HEK293 (cell line): ENCODE measurements around the gene SYNE3.

ENCODE experiments used
- CTCF ChIA-PET: fragments of 350-600 bp; formaldehyde crosslinking; extraction: SDS; loops from one replicate; lab custom pipeline; 2021; ENCODE audit warnings: antibody characterized with exemption; lab: Yijun Ruan, JAX
- POLR2A ChIA-PET: fragments of 300-600 bp; formaldehyde crosslinking; extraction: SDS; loops from one replicate; lab custom pipeline; 2020; ENCODE audit warnings: antibody characterized with exemption, inconsistent platforms; lab: Yijun Ruan, JAX
- H3K27ac ChIP-seq: fragments of 200-500 bp; sonication (Bioruptor generic); 2 replicates; pipeline ENCODE4 v1.5.1; 2014; ENCODE audit warnings: low read depth, low read length, control low read depth, inconsistent platforms; ENCODE audit errors: extremely low read depth
- H3K36me3 ChIP-seq, 2 experiments: fragments of 200-500 bp in 1 of 2; sonication (Bioruptor generic) in 1 of 2; 1 replicate in 1 of 2; 2 replicates in 1 of 2; pipeline ENCODE4 v1.5.1; 2014 to 2017; ENCODE audit warnings: inconsistent platforms in 2 of 2, low read length in 2 of 2; ENCODE audit not compliant: control insufficient read depth in 2 of 2, insufficient read depth in 1 of 2
- H3K4me1 ChIP-seq: fragments of 200-500 bp; sonication (Bioruptor generic); 2 replicates; pipeline ENCODE4 v1.5.1; 2014; ENCODE audit warnings: mild to moderate bottlenecking, low read length, inconsistent platforms; ENCODE audit not compliant: control insufficient read depth, insufficient read depth
- H3K4me3 ChIP-seq: 2 replicates; pipeline ENCODE4 v1.5.1; 2011; ENCODE audit warnings: low read depth, mild to moderate bottlenecking, control low read depth, low read length, moderate library complexity
- H3K9me3 ChIP-seq: fragments of 200-500 bp; sonication (Bioruptor generic); 2 replicates; pipeline ENCODE4 v1.5.1; 2014; ENCODE audit warnings: low read depth, low read length, inconsistent platforms; ENCODE audit not compliant: control insufficient read depth, insufficient read depth
- EGR2 ChIP-seq: fragments of 450-650 bp; formaldehyde crosslinking; IDR thresholded peaks from 2 replicates; pipeline ENCODE4 v1.5.1; 2016; ENCODE audit warnings: low read depth, missing biosample characterization, missing genetic modification characterization
- GLI2 ChIP-seq: fragments of 450-650 bp; formaldehyde crosslinking; IDR thresholded peaks from 2 replicates; pipeline ENCODE4; 2017; ENCODE audit warnings: missing biosample characterization, missing genetic modification characterization, low read depth, borderline replicate concordance
- HOXD13 ChIP-seq: sonication (generic); formaldehyde crosslinking; IDR thresholded peaks from 2 replicates; pipeline ENCODE4 v1.8.0; 2022; ENCODE audit warnings: missing genetic modification reagents, borderline replicate concordance
- MZF1 ChIP-seq: fragments of 450-650 bp; formaldehyde crosslinking; IDR thresholded peaks from 2 replicates; pipeline ENCODE4 v1.5.1; 2017; ENCODE audit warnings: missing biosample characterization, missing genetic modification characterization, borderline replicate concordance
- SP3 ChIP-seq: fragments of 450-650 bp; formaldehyde crosslinking; IDR thresholded peaks from 2 replicates; pipeline ENCODE4 v1.5.1; 2016; ENCODE audit warnings: missing biosample characterization, missing genetic modification characterization
- YY2 ChIP-seq: fragments of 450-650 bp; formaldehyde crosslinking; IDR thresholded peaks from 2 replicates; pipeline ENCODE4 v1.5.1; 2016; ENCODE audit warnings: missing biosample characterization, missing genetic modification characterization
- ZBTB1 ChIP-seq: fragments of 450-650 bp; formaldehyde crosslinking; IDR thresholded peaks from 2 replicates; pipeline ENCODE4 v1.5.1; 2016; ENCODE audit warnings: missing biosample characterization, missing genetic modification characterization
- ZFP37 ChIP-seq: fragments of 450-650 bp; formaldehyde crosslinking; IDR thresholded peaks from 2 replicates; pipeline ENCODE4 v1.5.1; 2016; ENCODE audit warnings: missing biosample characterization, missing genetic modification characterization
- ZNF114 ChIP-seq: fragments of 450-650 bp; formaldehyde crosslinking; IDR thresholded peaks from 2 replicates; pipeline ENCODE4 v1.5.0; 2017; ENCODE audit warnings: missing biosample characterization, missing genetic modification characterization
- ZNF24 ChIP-seq: fragments of 450-650 bp; formaldehyde crosslinking; IDR thresholded peaks from 2 replicates; pipeline ENCODE4 v1.5.1; 2016; ENCODE audit warnings: missing biosample characterization, missing genetic modification characterization
- ZNF423 ChIP-seq: fragments of 450-650 bp; formaldehyde crosslinking; IDR thresholded peaks from 2 replicates; pipeline ENCODE4 v1.5.1; 2016; ENCODE audit warnings: missing biosample characterization, missing genetic modification characterization
- ZNF555 ChIP-seq: fragments of 450-650 bp; formaldehyde crosslinking; conservative IDR thresholded peaks from 2 replicates; pipeline ENCODE4 v1.5.1; 2017; ENCODE audit warnings: missing biosample characterization, mild to moderate bottlenecking, missing genetic modification characterization, inconsistent platforms
- ZNF561 ChIP-seq: fragments of 450-650 bp; IDR thresholded peaks from 2 replicates; pipeline ENCODE4 v1.5.1; 2018; ENCODE audit warnings: missing biosample characterization, missing genetic modification characterization, borderline replicate concordance
- ZNF664 ChIP-seq: fragments of 450-650 bp; formaldehyde crosslinking; IDR thresholded peaks from 2 replicates; pipeline ENCODE4 v1.5.1; 2016; ENCODE audit warnings: missing biosample characterization, missing genetic modification characterization
- ZNF670 ChIP-seq: fragments of 450-650 bp; formaldehyde crosslinking; IDR thresholded peaks from 2 replicates; pipeline ENCODE4 v1.5.1; 2016; ENCODE audit warnings: missing biosample characterization, missing genetic modification characterization, low read depth
- ZNF768 ChIP-seq: fragments of 450-650 bp; formaldehyde crosslinking; IDR thresholded peaks from 2 replicates; pipeline ENCODE4 v1.5.1; 2018; ENCODE audit warnings: missing biosample characterization, mild to moderate bottlenecking, missing genetic modification characterization
- ZNF776 ChIP-seq: fragments of 450-650 bp; formaldehyde crosslinking; IDR thresholded peaks from 2 replicates; pipeline ENCODE4 v1.5.0; 2017; ENCODE audit warnings: missing biosample characterization, missing genetic modification characterization, borderline replicate concordance
- ZNF785 ChIP-seq: fragments of 450-650 bp; formaldehyde crosslinking; IDR thresholded peaks from 2 replicates; pipeline ENCODE4 v1.5.1; 2016; ENCODE audit warnings: missing biosample characterization, missing genetic modification characterization
- ZNF830 ChIP-seq: fragments of 450-650 bp; IDR thresholded peaks from 2 replicates; pipeline ENCODE4 v1.5.0; 2018; ENCODE audit warnings: missing biosample characterization, missing genetic modification characterization, low read depth, mild to moderate bottlenecking, moderate library complexity
- ZSCAN16 ChIP-seq: fragments of 450-650 bp; formaldehyde crosslinking; IDR thresholded peaks from 2 replicates; pipeline ENCODE4 v1.5.1; 2016; ENCODE audit warnings: missing biosample characterization, missing genetic modification characterization
- TF ChIP-seq, protein P1 (sequence below): fragments of 450-650 bp; formaldehyde crosslinking; IDR thresholded peaks from 2 replicates; pipeline ENCODE4 v1.5.1; 2016; ENCODE audit warnings: missing biosample characterization, missing genetic modification characterization
- TF ChIP-seq, protein P2 (sequence below): fragments of 450-650 bp; formaldehyde crosslinking; IDR thresholded peaks from 2 replicates; pipeline ENCODE4 v1.5.1; 2016; ENCODE audit warnings: missing biosample characterization, missing genetic modification characterization
- TF ChIP-seq, protein P3 (sequence below): fragments of 450-650 bp; formaldehyde crosslinking; conservative IDR thresholded peaks from 2 replicates; pipeline ENCODE4 v1.5.1; 2016; ENCODE audit warnings: low read depth, missing biosample characterization, missing genetic modification characterization
- TF ChIP-seq, protein P4 (sequence below): fragments of 450-650 bp; formaldehyde crosslinking; optimal IDR thresholded peaks from 2 replicates; pipeline ENCODE3; 2016; ENCODE audit warnings: missing biosample characterization, mild to moderate bottlenecking, missing genetic modification characterization

SYNE3 gene

DNA sequence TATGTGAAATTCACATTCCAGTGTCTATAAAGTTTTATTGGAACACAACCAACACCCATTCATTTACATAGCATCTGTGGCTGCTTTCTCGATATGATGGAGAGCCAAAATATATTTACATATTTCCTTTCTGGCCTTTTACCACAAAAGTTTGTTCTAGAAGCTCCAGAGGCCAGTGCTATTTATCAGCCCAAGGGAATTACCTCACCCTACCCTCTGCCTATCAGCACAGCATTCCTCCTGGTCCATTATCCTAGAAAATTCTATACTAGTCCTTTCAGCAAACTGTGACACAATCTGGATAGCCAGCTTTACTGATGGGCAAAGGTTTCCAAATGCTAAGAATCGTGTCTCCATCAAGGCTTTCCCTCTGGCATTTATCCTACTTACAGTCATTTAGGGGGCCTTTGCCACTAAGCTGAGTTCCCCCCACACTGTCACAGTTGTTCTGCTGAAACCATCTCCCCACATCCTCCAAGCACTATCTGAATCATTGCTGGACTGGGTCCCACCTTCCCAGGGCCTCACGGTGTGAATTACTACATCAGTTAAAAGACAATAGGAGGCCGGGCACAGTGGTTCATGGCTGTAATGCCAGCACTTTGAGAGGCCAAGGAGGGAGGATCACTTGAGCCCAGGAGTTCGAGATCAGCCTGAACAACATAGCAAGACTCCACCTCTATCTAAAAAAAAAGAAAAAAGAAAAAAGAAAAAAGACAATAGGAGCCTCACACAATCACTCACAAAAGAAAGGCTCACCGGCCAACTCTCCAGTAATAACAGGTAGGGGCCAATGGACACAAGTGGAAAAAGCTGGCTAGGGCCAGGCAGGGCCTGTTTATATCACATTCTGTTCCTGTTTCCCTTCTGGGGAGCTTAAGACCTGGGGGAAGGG, 12.1 kb downstream of the SYNE3 start:
- no peak for TF ChIP-seq ZBTB1 (tag by site-specific recombination)
- TF ChIP-seq, protein P1, sequence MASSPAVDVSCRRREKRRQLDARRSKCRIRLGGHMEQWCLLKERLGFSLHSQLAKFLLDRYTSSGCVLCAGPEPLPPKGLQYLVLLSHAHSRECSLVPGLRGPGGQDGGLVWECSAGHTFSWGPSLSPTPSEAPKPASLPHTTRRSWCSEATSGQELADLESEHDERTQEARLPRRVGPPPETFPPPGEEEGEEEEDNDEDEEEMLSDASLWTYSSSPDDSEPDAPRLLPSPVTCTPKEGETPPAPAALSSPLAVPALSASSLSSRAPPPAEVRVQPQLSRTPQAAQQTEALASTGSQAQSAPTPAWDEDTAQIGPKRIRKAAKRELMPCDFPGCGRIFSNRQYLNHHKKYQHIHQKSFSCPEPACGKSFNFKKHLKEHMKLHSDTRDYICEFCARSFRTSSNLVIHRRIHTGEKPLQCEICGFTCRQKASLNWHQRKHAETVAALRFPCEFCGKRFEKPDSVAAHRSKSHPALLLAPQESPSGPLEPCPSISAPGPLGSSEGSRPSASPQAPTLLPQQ (tag by site-specific recombination): peak; percentile 55; the same call in 1 of the 2 replicates
- no peak for TF ChIP-seq ZNF24 (tag by site-specific recombination)
- TF ChIP-seq MZF1 (tag by site-specific recombination): no peak
- TF ChIP-seq SP3 (tag by site-specific recombination): no peak
- TF ChIP-seq ZNF776 (tag by site-specific recombination): no peak
- Histone ChIP-seq H3K9me3 (no peaks in the 10 kb centered on the region), H3K4me3 (no peak overlapping the region), H3K36me3 (no peaks in the 10 kb centered on the region), H3K27ac (no peak overlapping the region), H3K4me1 (no peaks in the 10 kb centered on the region)
- POLR2A ChIA-PET: no interaction called here
- CTCF ChIA-PET: interaction anchor here (0.7 to 0.9 kb wide), 2 partner anchors 9 to 23 kb away, joined by 3 read pairs; no protein-coding TSS in a partner anchor

DNA sequence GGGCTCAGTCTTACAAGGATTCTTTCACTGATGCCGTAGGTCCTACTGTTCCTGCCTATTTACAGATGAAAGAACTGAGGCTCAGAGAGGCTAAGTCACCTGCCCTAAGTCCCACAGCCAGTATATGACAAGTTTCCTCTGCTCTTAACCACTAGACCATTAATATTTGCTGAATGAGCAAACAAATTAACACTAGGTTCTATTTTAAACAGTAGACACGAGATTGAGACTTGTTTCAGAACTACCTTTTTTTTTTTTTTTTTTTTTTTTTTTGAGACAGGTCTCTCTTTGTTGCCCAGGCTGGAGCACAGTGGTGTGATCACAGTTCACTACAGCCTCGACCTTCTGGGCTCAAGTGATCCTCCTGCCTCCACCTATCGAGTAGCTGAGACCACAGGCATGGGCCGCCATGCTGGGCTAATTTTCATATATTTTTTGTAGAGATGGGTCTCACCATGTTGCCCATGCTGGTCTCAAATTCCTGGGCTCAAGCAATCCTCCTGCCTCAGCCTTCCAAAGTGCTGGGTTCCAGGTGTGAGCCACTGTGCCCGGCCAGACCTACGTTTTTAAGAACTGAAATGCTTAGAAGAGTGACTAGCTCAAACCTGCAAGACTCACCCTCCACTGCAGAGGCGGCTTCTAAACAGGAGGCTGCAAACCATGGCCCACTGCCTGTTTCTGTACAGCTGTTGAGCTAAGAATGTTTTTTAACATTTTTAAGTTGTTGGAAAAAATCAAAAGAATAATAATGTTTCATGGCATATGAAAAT, 12.9 kb downstream of the SYNE3 start:
- CTCF ChIA-PET: interaction anchor here (0.7 kb wide), 1 partner anchor 8 kb away, joined by 3 read pairs; no protein-coding TSS in a partner anchor
- Histone ChIP-seq H3K4me3 (no peak overlapping the region), H3K4me1 (no peaks in the 10 kb centered on the region)

DNA sequence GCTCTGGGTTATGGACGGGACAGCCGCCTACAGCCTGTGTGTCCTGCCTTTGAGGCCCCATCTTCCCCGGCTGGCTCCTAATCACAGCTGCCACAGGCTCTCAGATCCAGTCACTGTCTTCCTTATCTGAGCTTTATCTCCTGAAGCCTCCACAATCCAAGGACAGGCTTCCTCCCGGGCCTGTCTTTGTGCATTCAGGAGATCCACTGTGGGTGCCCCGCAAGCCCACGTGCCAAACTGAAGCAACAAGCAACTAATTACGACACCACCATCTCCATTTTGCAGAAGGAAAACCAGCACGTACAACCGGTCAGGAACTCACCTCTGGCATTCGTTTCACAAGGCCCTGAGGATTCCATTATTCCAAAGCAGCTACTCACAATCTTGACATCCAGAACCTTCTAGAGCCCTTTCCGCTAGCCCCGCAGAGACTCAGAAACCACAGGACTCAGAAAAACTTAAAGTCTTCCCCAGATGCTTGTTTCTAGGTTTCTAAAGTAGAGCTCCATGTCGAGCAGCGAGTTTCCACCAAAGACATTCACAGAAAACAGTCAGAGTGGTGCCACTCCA, 14.0 kb downstream of the SYNE3 start:
- Histone ChIP-seq H3K9me3 (no peaks in the 10 kb centered on the region), H3K4me3 (no peak overlapping the region), H3K27ac (no peak overlapping the region), H3K4me1 (no peaks in the 10 kb centered on the region), H3K36me3 (no peaks in the 10 kb centered on the region)
- ChIA-PET CTCF (no interaction called here), POLR2A (no interaction called here)
- TF ChIP-seq ZNF555 (tag by site-specific recombination) (no peak), ZNF670 (tag by site-specific recombination) (no peak), EGR2 (tag by site-specific recombination) (no peak), ZNF114 (tag by site-specific recombination) (no peak), ZSCAN16 (tag by site-specific recombination) (no peak), YY2 (tag by site-specific recombination) (no peak), ZNF830 (no peak)
- TF ChIP-seq, protein P2, sequence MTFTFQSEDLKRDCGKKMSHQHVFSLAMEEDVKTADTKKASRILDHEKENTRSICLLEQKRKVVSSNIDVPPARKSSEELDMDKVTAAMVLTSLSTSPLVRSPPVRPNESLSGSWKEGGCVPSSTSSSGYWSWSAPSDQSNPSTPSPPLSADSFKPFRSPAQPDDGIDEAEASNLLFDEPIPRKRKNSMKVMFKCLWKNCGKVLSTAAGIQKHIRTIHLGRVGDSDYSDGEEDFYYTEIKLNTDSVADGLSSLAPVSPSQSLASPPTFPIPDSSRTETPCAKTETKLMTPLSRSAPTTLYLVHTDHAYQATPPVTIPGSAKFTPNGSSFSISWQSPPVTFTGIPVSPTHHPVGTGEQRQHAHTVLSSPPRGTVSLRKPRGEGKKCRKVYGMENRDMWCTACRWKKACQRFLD (tag by site-specific recombination): no peak
- TF ChIP-seq, protein P3, sequence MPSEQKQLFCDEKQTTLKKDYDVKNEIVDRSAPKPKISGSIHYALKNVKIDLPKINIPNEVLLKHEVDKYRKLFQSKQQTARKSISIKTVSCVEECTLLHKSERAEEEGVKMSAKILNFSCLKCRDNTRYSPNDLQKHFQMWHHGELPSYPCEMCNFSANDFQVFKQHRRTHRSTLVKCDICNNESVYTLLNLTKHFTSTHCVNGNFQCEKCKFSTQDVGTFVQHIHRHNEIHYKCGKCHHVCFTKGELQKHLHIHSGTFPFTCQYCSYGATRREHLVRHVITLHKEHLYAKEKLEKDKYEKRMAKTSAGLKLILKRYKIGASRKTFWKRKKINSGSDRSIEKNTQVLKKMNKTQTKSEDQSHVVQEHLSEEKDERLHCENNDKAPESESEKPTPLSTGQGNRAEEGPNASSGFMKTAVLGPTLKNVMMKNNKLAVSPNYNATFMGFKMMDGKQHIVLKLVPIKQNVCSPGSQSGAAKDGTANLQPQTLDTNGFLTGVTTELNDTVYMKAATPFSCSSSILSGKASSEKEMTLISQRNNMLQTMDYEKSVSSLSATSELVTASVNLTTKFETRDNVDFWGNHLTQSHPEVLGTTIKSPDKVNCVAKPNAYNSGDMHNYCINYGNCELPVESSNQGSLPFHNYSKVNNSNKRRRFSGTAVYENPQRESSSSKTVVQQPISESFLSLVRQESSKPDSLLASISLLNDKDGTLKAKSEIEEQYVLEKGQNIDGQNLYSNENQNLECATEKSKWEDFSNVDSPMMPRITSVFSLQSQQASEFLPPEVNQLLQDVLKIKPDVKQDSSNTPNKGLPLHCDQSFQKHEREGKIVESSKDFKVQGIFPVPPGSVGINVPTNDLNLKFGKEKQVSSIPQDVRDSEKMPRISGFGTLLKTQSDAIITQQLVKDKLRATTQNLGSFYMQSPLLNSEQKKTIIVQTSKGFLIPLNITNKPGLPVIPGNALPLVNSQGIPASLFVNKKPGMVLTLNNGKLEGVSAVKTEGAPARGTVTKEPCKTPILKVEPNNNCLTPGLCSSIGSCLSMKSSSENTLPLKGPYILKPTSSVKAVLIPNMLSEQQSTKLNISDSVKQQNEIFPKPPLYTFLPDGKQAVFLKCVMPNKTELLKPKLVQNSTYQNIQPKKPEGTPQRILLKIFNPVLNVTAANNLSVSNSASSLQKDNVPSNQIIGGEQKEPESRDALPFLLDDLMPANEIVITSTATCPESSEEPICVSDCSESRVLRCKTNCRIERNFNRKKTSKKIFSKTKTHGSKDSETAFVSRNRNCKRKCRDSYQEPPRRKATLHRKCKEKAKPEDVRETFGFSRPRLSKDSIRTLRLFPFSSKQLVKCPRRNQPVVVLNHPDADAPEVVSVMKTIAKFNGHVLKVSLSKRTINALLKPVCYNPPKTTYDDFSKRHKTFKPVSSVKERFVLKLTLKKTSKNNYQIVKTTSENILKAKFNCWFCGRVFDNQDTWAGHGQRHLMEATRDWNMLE (tag by site-specific recombination): no peak

More for the DNA sequence above, 12.9 kb downstream of the SYNE3 start:
- Histone ChIP-seq H3K9me3 (no peaks in the 10 kb centered on the region), H3K27ac (no peak overlapping the region), H3K36me3 (no peaks in the 10 kb centered on the region)
- POLR2A ChIA-PET: no interaction called here
- TF ChIP-seq, protein P4, sequence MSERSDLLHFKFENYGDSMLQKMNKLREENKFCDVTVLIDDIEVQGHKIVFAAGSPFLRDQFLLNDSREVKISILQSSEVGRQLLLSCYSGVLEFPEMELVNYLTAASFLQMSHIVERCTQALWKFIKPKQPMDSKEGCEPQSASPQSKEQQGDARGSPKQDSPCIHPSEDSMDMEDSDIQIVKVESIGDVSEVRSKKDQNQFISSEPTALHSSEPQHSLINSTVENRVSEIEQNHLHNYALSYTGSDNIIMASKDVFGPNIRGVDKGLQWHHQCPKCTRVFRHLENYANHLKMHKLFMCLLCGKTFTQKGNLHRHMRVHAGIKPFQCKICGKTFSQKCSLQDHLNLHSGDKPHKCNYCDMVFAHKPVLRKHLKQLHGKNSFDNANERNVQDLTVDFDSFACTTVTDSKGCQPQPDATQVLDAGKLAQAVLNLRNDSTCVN (tag by site-specific recombination): no peak
- TF ChIP-seq ZNF423 (tag by site-specific recombination) (no peak), ZFP37 (no peak), ZNF664 (no peak), ZNF785 (tag by site-specific recombination) (no peak), ZNF768 (no peak), GLI2 (no peak), ZNF561 (tag by site-specific recombination) (no peak), HOXD13 (CRISPR knock-in tag) (no peak)
